Activated CD8-positive, alpha-beta memory T cell treated with anti-CD3 and anti-CD28 coated beads for 36 hours (primary cell): ENCODE results near the gene UBIAD1. TPM values are rescaled to one million over a fixed set of nuclear protein-coding genes. Genes with fewer than 3 reads are reported as not detected.
"Not testable (repeated sequence)": the region's sequence is repeated elsewhere in the genome, so short reads cannot be mapped to it uniquely, and the experiment has no call there.

Experiments
- CTCF ChIA-PET: fragments of 350-600 bp; sonication (Branson Sonifier 250); formaldehyde crosslinking; loops from one replicate; lab custom pipeline; 2021; ENCODE audit warnings: antibody characterized with exemption; lab: Charles Lee
- POLR2A ChIA-PET: fragments of 350-600 bp; sonication (Branson Sonifier 250); formaldehyde crosslinking; loops from one replicate; lab custom pipeline; 2021; ENCODE audit warnings: antibody characterized with exemption; lab: Charles Lee
- total RNA-seq, 2 experiments: library from RNA; stranded (reverse); gene quantifications; one replicate each; pipeline ENCODE4 v1.2.3, GENCODE V29; 2021

UBIAD1 gene
- total RNA-seq, 2 experiments from 2014 or later: 38.6 to 41.2 TPM

GRCh38 chr1:11273595-11274234 lies 717 bp downstream of the UBIAD1 start:
- POLR2A ChIA-PET: interaction anchor here (0.7 to 1.0 kb wide), 4 partner anchors 11 to 261 kb away, joined by 3 to 4 read pairs (median 3); partner anchors contain the start of genes MTOR and SRM
- CTCF ChIA-PET: interaction anchor here (0.6 kb wide), 1 partner anchor 370 kb away, joined by 4 read pairs; no protein-coding TSS in a partner anchor

- ChIA-PET POLR2A (no interaction called here), CTCF (no interaction called here)
Measured at GRCh38 chr1:11279152-11279551, 6.2 kb downstream of the UBIAD1 start.

GRCh38 chr1:11279630-11280029 lies 6.6 kb downstream of the UBIAD1 start:
- ChIA-PET CTCF (interaction anchor here (0.5 to 0.6 kb wide), 2 partner anchors 16 to 36 kb away, joined by 3 to 5 read pairs; no protein-coding TSS in a partner anchor), POLR2A (no interaction called here)

DNA sequence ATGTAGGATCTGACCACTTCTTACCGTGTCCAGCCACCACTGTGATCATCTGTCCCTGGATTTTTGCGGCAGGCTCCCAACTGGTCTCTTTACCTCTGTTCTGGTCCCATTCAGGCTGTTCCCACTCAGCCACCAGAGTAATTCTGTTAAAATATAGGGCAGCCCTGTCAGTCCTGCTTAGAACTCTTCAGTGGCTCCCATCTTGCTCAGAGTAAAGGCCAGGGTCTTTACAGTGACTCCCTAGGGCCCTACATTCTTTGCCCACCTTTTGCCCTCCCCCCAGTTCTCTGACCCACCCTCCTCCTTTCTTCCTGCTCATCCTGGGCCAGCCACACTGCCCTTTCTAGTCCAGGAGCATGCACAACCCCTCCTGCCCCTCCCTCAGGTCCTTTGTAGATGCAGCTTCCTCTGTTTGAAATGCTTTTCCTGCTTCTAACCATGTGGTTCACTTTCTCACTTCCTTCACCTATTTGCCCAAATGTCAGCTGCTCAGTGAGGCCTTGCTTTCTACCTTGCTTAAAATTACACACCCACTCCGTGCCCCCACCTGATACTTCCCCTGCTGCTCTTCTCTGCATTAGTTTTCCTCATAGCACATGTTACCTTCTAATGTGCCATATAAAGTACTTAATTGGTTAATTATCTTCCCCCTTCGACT lies 7.8 kb downstream of the UBIAD1 start:
- POLR2A ChIA-PET: no interaction called here
- CTCF ChIA-PET: interaction anchor here (0.5 to 0.8 kb wide), 2 partner anchors 264 to 365 kb away, joined by 3 to 6 read pairs; no protein-coding TSS in a partner anchor

- POLR2A ChIA-PET: no interaction called here
- CTCF ChIA-PET: interaction anchor here (0.7 to 0.8 kb wide), 2 partner anchors 16 to 364 kb away, joined by 3 read pairs; no protein-coding TSS in a partner anchor
Measured at GRCh38 chr1:11281518-11282331, 8.7 kb downstream of the UBIAD1 start.

- POLR2A ChIA-PET: interaction anchor here (0.6 to 1.0 kb wide), 2 partner anchors 20 to 42 kb away, joined by 3 to 5 read pairs; no protein-coding TSS in a partner anchor
Measured at GRCh38 chr1:11283151-11283550, 10.2 kb downstream of the UBIAD1 start.

GRCh38 chr1:11284784-11285183 lies 11.8 kb downstream of the UBIAD1 start:
- ChIA-PET CTCF (no interaction called here), POLR2A (no interaction called here)

More at GRCh38 chr1:11283151-11283550, 10.2 kb downstream of the UBIAD1 start:
- CTCF ChIA-PET: no interaction called here

DNA sequence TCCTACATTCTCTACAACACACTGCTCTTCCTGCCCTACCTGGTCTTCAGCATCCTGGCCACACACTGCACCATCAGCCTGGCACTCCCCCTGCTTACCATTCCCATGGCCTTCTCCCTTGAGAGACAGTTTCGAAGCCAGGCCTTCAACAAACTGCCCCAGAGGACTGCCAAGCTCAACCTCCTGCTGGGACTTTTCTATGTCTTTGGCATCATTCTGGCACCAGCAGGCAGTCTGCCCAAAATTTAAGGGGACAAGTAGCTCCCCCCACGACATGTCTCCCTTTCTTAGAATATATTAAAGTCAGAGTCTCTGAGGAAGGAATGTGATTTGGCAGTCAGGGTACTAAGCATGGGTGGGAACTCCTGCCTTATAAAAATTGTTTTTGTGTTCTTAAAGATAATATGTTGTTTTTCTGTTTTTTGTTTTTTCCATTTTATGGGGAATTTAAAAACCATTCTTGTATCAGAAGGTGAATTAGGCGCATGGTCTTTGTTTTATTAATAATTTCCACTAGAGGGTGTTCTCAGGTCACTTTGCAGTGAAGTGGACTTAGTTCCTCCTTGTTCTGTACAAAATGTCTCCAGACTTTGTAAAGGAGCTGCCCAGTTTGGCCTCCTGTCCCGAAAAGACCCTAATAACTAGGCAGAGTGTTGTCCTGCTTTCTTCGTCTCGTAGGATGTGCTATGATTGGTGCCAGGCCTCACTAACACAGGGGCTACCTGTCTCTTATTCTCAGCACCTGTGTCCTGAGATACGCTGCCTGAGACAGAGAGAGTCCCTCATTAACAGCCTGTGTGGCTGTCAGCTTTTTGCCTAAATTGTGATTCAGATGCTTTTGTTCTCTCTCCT lies 13.1 kb downstream of the UBIAD1 start:
- CTCF ChIA-PET: no interaction called here

GRCh38 chr1:11286735-11287410 lies 13.9 kb downstream of the UBIAD1 start:
- CTCF ChIA-PET: no interaction called here
- POLR2A ChIA-PET: no interaction called here

More for the DNA sequence above, 13.1 kb downstream of the UBIAD1 start:
- POLR2A ChIA-PET: no interaction called here

GRCh38 chr1:11289064-11289463 lies 16.1 kb downstream of the UBIAD1 start:
- POLR2A ChIA-PET: no interaction called here
- CTCF ChIA-PET: no interaction called here

- POLR2A ChIA-PET: no interaction called here
Measured at GRCh38 chr1:11291049-11291448, 18.1 kb downstream of the UBIAD1 start.

DNA sequence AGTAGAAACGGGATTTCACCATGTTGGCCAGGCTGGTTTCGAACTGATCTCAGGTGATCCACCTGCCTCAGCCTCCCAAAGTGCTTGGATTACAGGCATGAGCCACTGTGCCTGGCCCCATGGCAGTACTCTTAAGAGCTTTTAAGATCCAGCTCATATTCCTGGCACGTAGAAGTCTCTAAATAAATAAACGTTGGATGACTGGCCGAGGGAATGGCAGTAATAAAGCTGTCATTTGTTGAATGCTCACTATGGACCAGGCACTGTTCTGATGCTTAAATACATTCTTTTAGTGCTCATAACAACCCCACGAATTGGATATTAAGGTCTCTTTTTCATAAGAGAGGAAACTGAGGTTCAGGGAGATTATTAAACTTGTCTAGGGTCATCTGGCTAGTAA lies 20.9 kb downstream of the UBIAD1 start:
- ChIA-PET POLR2A (no interaction called here), CTCF (no interaction called here)

More at GRCh38 chr1:11291049-11291448, 18.1 kb downstream of the UBIAD1 start:
- CTCF ChIA-PET: no interaction called here

GRCh38 chr1:11294951-11295350 lies 22.0 kb downstream of the UBIAD1 start:
- ChIA-PET POLR2A (no interaction called here), CTCF (no interaction called here)

GRCh38 chr1:11295905-11296304 lies 22.9 kb downstream of the UBIAD1 start:
- ChIA-PET CTCF (no interaction called here), POLR2A (no interaction called here)

GRCh38 chr1:11297774-11298173 lies 24.8 kb downstream of the UBIAD1 start:
- POLR2A ChIA-PET: not testable (repeated sequence)
- CTCF ChIA-PET: interaction anchor here (0.8 kb wide), 1 partner anchor 16 kb away, joined by 3 read pairs; no protein-coding TSS in a partner anchor

DNA sequence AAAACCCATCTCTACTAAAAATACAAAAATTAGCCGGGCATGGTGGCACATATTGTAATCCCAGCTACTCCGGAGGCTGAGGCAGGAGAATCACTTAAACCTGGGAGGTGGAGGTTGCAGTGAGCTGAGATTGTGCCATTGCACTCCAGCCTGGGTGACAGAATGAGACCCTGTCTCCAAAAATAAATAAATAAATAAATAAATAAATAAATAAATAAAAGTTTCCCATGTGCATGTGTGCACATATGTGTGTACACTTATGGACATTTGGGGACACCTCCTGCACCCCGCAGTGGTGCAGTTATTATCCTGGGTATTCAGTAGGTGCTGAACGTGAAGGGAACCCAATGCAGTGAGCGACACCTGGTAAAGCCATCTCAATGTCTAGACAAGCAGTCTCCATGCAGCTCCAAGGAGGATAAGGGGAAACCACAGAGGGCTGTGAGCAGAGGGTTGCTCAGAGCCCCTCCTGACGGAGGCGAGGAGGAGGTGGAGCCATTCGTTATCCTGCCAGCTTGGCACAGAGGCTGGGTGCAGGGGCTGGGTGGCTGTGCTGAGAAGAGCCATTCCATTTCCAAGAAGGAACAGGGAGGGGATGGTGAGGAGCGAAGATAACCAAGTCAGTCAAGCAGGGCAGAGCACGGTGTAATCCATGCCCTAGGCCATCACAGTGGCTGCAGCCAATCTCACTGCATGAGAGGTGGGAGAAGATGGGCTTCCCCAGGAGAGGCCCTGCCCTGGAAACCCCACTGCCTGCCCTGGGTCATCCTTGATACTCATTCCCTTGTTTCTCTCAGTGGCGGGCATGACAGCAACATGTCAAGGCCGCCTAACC lies 25.6 kb downstream of the UBIAD1 start:
- POLR2A ChIA-PET: no interaction called here
- CTCF ChIA-PET: interaction anchor here (0.8 kb wide), 1 partner anchor 16 kb away, joined by 3 read pairs; no protein-coding TSS in a partner anchor

DNA sequence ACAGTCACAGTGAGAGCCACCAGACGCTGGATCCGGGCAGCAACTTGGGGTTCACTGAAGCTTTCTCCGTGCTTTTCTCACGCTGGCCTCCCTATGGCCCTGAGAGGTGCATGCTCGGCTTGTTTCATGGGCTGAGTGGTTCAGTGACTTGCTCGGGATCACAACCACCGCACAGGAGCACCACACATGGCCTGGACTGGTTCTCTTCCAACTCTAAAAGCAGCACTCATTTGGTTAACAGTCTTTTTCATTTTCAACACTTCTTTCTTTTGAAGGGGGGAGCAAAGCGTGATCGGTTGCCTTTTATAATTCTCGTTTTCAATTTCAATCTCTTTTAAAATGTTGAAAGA lies 26.2 kb downstream of the UBIAD1 start:
- ChIA-PET CTCF (interaction anchor here (0.7 kb wide), 1 partner anchor 990 kb away, joined by 4 read pairs; no protein-coding TSS in a partner anchor), POLR2A (no interaction called here)
